Neural progenitor cell (in vitro differentiated cells): ENCODE data around the gene NHERF1.

Experiments
- EZH2phosphoT487 ChIP-seq: fragments of 200-600 bp; sonication (generic); IDR thresholded peaks from 2 replicates; pipeline ENCODE4 v1.6.1; 2017; ENCODE audit warnings: antibody characterized with exemption
- TF ChIP-seq, protein P1 (sequence below): fragments of 200-600 bp; sonication (generic); IDR thresholded peaks from 2 replicates; pipeline ENCODE4 v1.5.1; 2017; ENCODE audit warnings: antibody characterized with exemption, mild to moderate bottlenecking

DNA sequence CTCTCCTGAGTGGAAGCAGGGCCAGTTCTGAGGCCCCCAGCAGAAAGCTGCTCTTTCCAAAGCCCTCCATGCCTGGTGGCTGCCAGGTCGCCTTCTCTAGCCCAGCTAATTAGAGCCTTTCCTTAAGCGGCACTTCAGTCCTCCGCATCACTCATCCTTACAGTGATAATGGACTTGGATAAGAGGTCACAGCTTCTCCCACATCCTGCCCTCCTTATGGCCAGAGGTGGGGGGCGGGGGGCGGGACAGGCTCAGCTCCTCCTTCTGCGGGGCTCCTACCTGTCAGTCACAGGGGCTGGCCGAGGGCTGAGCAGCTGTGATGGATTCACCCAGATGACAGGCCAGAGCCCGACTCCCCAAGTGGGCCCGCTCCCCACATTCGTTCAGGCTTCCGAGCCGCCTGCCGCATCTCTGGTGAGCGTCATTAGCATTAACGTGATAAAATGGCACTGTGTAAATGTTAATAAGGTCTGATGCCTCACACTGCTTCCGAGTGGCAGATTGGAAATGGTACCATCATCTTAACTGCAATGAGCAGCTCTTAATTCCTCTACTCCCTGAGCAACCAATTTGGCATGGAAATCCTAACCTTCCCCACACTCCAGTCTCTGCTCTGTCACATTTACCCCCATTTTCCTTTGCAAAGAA, 70.0 kb downstream of the NHERF1 start:
- TF ChIP-seq, protein P1, sequence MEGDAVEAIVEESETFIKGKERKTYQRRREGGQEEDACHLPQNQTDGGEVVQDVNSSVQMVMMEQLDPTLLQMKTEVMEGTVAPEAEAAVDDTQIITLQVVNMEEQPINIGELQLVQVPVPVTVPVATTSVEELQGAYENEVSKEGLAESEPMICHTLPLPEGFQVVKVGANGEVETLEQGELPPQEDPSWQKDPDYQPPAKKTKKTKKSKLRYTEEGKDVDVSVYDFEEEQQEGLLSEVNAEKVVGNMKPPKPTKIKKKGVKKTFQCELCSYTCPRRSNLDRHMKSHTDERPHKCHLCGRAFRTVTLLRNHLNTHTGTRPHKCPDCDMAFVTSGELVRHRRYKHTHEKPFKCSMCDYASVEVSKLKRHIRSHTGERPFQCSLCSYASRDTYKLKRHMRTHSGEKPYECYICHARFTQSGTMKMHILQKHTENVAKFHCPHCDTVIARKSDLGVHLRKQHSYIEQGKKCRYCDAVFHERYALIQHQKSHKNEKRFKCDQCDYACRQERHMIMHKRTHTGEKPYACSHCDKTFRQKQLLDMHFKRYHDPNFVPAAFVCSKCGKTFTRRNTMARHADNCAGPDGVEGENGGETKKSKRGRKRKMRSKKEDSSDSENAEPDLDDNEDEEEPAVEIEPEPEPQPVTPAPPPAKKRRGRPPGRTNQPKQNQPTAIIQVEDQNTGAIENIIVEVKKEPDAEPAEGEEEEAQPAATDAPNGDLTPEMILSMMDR: no peak
- no peak for TF ChIP-seq EZH2phosphoT487
